Purkinje cell (primary cell): ENCODE results near the gene BRD4. TPM values are rescaled to one million over a fixed set of nuclear protein-coding genes. Genes with fewer than 3 reads are reported as not detected.

ENCODE experiments used
- polyA plus RNA-seq: library from polyadenylated mRNA; unstranded; fragments of >200 nt; fragmentation: Nextera tagmentation; gene quantifications from 2 replicates; pipeline ENCODE4 v1.2.1, GENCODE V29; 2014

BRD4 gene
- 33.8 and 35.1 TPM in 2 replicates for polyA plus RNA-seq

DNA sequence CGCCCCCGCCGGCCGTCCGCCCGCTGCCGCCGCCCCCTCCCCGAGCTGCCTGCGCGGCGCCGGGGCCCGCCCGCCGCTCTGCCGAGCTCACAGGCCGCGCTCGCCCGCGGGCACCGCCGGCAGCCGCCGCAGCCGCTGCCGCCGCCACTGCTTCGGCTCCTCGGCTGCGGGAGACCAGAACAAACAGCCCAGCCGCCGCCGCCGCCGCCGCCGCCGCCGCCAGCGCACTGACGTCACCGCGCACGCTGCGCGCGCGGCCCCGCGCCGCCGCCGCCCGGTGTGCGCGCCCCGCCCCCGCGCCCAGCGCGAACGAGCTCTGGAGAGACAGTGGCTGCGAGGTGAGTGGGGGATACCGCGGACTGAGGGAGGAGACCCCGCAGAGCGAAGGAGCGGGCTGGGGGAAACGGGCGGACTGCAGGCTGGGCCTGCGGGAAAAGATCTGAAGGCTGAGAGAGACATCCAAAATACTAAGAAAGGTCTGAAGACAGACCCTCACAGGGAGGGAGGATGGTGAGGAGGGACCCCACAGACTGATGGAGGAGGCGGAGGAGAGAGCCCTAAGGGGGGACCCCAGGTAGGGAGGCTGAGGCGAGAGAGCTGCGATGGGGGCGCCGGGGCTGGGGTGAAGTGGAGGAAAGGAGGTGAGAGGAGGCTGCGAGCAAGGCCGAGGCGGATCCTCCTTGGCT is at the start of gene BRD4:
Gene BRD4, minus strand, starts transcription at position 229 of the 686 bp plus-strand sequence. CDS start 59,440 bp downstream, outside the sequence.

DNA sequence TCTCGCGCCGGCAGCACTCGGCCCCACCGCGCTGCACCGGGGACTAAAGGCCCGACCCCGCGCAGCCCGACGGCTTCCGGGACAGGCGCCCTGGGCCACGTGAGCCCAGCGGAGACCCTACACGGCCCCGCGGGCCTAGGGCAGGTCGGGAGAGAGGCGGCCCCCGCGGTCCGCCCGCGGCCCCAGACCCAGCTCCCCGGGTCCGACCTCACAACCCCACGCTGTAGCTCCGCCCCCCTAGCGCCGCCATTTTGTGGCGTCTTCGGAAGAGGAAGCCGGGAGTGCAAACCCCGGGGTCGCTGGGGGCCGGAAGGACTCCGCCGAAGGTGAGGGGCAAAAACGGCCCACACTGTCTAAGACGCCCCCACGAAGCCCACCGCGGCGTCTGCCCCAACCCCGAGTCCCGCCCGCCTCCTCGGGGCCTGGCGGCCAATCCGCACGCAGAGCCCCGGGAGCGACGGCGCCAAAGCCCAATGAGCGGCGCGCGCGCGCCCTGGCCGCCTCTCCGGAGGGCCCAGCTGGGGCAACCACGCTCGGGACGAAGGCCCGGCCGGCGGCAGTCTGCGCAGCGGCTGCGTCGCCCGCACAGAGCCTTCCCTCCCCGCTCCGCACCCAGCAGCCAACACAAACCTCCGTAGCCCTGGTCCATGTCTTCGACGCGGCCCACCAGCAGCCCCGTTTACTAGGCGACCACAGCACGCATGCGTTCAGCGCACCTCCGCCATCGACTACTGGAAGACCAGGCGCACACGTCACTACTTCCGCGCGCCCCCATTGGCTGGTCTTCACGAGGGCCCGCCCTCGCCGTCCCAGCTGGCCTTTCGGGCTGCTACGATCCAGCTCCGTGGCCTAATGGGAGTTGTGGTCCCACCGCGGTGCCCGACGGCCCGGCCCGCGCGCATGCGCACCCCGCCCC is 47.0 kb upstream of the BRD4 start, which contains the start of gene AKAP8:
Gene AKAP8, minus strand, starts transcription at position 705 of the 916 bp plus-strand sequence. Its CDS starts 56 bp downstream, at position 649.

DNA sequence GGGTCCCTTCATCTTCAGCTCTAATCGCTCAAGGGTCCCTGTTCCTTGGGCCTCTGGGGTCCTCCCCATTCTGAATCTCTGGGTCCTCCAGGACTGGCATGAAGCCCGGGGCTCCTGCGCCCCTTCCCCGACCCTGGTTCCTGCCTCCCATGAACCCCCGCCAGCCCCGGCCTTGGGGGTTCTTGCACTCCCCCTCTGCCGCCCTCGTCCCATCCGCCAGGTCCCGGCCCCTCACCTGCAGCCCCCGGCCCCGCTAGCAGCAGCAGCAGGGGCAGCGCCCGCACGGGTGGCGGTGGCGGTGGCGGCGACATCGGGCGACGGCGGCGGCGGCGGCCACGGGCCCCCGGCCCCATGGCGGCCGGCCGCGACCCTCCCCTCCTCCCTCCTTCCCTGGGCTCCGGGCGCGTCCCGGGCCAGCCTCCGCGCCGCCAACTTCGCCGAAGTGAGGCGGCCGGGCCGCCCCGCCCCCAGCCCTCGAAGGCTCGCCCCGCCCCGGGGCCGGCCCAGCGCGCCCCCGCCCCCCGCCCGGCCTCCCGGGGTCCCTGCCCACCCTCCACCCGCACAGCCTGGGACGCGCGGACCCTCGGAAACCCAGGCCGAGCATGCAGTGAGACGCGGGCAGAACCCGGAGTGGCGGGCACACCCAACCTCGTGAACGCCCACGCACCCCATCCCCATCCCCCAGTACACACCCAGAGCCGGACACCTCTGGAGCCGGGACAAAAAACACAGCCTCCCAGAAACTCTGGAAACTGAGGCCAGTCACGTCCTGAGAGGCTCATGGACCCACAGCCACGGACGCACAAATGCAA is 131.6 kb downstream of the BRD4 start, which contains the start of gene NOTCH3:
Gene NOTCH3, minus strand, starts transcription at position 443 of the 812 bp plus-strand sequence. Its CDS starts 90 bp downstream, at position 353.

Other genes starting within 250 kb of the BRD4 start
- gene SYDE1, start 225.1 kb downstream of the BRD4 start, polyA plus RNA-seq = not detected in 2 replicates
- 0.41 and 0.54 TPM in 2 replicates for gene NOTCH3, start 131.5 kb downstream of the BRD4 start, polyA plus RNA-seq
- not detected in 2 replicates for gene EPHX3, start 100.1 kb downstream of the BRD4 start, polyA plus RNA-seq
- gene AKAP8, start 47.2 kb upstream of the BRD4 start, polyA plus RNA-seq = 7.1 and 8.0 TPM in 2 replicates
- gene AKAP8L, start 86.4 kb upstream of the BRD4 start, polyA plus RNA-seq = 4.2 and 14.3 TPM in 2 replicates
- 0.73 and 2.0 TPM in 2 replicates for gene WIZ, start 117.4 kb upstream of the BRD4 start, polyA plus RNA-seq
- 1.2 TPM in 1 of 2 replicates, not detected in the other for gene RASAL3, start 132.0 kb upstream of the BRD4 start, polyA plus RNA-seq
- gene PGLYRP2, start 147.0 kb upstream of the BRD4 start, polyA plus RNA-seq = not detected in 2 replicates
- not detected in 2 replicates for gene CYP4F22, start 176.0 kb upstream of the BRD4 start, polyA plus RNA-seq